H1 (cell line): ENCODE measurements around the gene TASOR2.

ENCODE experiments used
- KDM1A ChIP-seq: fragments of 200-600, 300-600 bp; sonication (generic); IDR thresholded peaks from 2 replicates; pipeline ENCODE4 v1.7.1; 2016; ENCODE audit warnings: mild to moderate bottlenecking, low read length, borderline replicate concordance
- POLR2AphosphoS5 ChIP-seq: IDR thresholded peaks from 2 replicates; pipeline ENCODE4 v1.6.1; 2011; ENCODE audit warnings: low read depth, low read length
- SP1 ChIP-seq: IDR thresholded peaks from 2 replicates; pipeline ENCODE4 v1.6.1; 2011; ENCODE audit warnings: low read depth, low read length

DNA sequence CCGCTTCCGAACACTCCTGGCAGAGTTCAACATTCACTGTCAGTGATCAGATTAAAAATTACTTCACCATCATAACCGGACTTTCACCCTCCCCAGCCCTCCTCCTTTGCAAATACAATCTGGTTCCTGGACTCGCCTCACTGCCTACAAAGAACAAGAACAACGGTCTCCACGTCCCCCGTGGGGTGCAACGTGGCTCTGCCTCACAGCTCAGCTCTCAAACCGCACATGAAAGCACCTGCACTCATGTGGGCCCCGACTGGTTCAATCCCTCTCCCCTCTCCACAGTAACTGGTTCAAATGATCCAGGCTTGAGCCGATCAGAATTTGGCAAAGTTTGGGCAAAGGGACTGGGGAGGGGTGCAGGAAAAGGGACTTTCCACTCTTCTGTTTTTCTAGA is 39.3 kb upstream of the TASOR2 start:
- no peak for TF ChIP-seq SP1
- no peak for TF ChIP-seq POLR2AphosphoS5
- TF ChIP-seq KDM1A, result no peak
